ENCODE measurements around the gene SUCO. TPM values are rescaled to one million over a fixed set of nuclear protein-coding genes. Genes with fewer than 3 reads are reported as not detected.
A peak's percentile ranks its signal among the peaks of the same experiment; 100 is the strongest.

SUCO gene
- total RNA-seq, 1 donor from 2014 or later, result 63.7 TPM

- H3K27ac ChIP-seq (ENCODE audit: low read depth, low read length), result peak overlapping the region; percentile 98
- H3K9ac ChIP-seq (ENCODE audit: low read length), result peak overlapping the region; percentile 73
Measured at GRCh38 chr1:172638249-172638648, 105.3 kb downstream of the SUCO start.

GRCh38 chr1:172638885-172639831 lies 106.2 kb downstream of the SUCO start:
- DNase-seq (ENCODE audit: low read depth) (peak; percentile 100), FAIRE-seq (peak; percentile 91)
- H3K79me2 ChIP-seq (ENCODE audit: insufficient read depth, low read length), result no peaks in the 10 kb centered on the region
- H3K9me3 ChIP-seq (ENCODE audit: insufficient read depth, low read depth, low read length), result peaks cover 11% of the 10 kb centered on the region
- H3K4me3 ChIP-seq (ENCODE audit: insufficient read depth, low read depth, low read length), result peak overlapping the region; percentile 22
- Mint-ChIP-seq H3K4me3 (ENCODE audit: unreplicated experiment) (peak overlapping the region; percentile 12), H3K36me3 (ENCODE audit: low read depth, unreplicated experiment) (peaks cover 8% of the 10 kb centered on the region), H3K27me3 (ENCODE audit: low read depth, unreplicated experiment) (no peaks in the 10 kb centered on the region), H3K27ac (ENCODE audit: unreplicated experiment) (peak overlapping the region; percentile 97), H3K9me3 (ENCODE audit: unreplicated experiment) (peaks cover 23% of the 10 kb centered on the region), H3K4me1 (ENCODE audit: low read depth, unreplicated experiment) (peaks cover 60% of the 10 kb centered on the region)
- peak overlapping the region; percentile 80 for H3K4me2 ChIP-seq (ENCODE audit: low read length)
- H3K27ac ChIP-seq (ENCODE audit: low read depth, low read length), result peak overlapping the region; percentile 98
- H3K4me1 ChIP-seq (ENCODE audit: insufficient read depth, low read length), result peaks cover 30% of the 10 kb centered on the region
- no peaks in the 10 kb centered on the region for H4K20me1 ChIP-seq (ENCODE audit: insufficient read depth, low read length)
- no peaks in the 10 kb centered on the region for H3K27me3 ChIP-seq (ENCODE audit: insufficient read depth, low read length)
- no peaks in the 10 kb centered on the region for H3K36me3 ChIP-seq (ENCODE audit: insufficient read depth, low read length)
- no peak for TF ChIP-seq EZH2 (IDR thresholded peaks at IDR 0.05; ENCODE audit: insufficient read depth, low read length)
- TF ChIP-seq, protein P1, sequence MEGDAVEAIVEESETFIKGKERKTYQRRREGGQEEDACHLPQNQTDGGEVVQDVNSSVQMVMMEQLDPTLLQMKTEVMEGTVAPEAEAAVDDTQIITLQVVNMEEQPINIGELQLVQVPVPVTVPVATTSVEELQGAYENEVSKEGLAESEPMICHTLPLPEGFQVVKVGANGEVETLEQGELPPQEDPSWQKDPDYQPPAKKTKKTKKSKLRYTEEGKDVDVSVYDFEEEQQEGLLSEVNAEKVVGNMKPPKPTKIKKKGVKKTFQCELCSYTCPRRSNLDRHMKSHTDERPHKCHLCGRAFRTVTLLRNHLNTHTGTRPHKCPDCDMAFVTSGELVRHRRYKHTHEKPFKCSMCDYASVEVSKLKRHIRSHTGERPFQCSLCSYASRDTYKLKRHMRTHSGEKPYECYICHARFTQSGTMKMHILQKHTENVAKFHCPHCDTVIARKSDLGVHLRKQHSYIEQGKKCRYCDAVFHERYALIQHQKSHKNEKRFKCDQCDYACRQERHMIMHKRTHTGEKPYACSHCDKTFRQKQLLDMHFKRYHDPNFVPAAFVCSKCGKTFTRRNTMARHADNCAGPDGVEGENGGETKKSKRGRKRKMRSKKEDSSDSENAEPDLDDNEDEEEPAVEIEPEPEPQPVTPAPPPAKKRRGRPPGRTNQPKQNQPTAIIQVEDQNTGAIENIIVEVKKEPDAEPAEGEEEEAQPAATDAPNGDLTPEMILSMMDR (IDR thresholded peaks at IDR 0.05; ENCODE audit: insufficient read depth, low read depth, low read length), result no peak
- peak overlapping the region; percentile 40 for H2AFZ ChIP-seq (ENCODE audit: low read depth, low read length)
- peak overlapping the region; percentile 83 for H3K9ac ChIP-seq (ENCODE audit: low read length)

More at GRCh38 chr1:172638249-172638648, 105.3 kb downstream of the SUCO start:
- Mint-ChIP-seq H3K27ac (ENCODE audit: unreplicated experiment) (peak overlapping the region; percentile 97), H3K27me3 (ENCODE audit: low read depth, unreplicated experiment) (no peaks in the 10 kb centered on the region), H3K4me3 (ENCODE audit: unreplicated experiment) (peak overlapping the region; percentile 12), H3K9me3 (ENCODE audit: unreplicated experiment) (peaks cover 25% of the 10 kb centered on the region), H3K4me1 (ENCODE audit: low read depth, unreplicated experiment) (peaks cover 51% of the 10 kb centered on the region), H3K36me3 (ENCODE audit: low read depth, unreplicated experiment) (peaks cover 10% of the 10 kb centered on the region)
- H3K79me2 ChIP-seq (ENCODE audit: insufficient read depth, low read length), result no peaks in the 10 kb centered on the region
- peak overlapping the region; percentile 24 for H3K4me3 ChIP-seq (ENCODE audit: insufficient read depth, low read depth, low read length)
- H3K36me3 ChIP-seq (ENCODE audit: insufficient read depth, low read length), result no peaks in the 10 kb centered on the region
- H4K20me1 ChIP-seq (ENCODE audit: insufficient read depth, low read length), result no peaks in the 10 kb centered on the region
- DNase-seq (ENCODE audit: low read depth) (no peak), FAIRE-seq (no peak)
- H3K4me1 ChIP-seq (ENCODE audit: insufficient read depth, low read length), result peaks cover 30% of the 10 kb centered on the region
- H3K27me3 ChIP-seq (ENCODE audit: insufficient read depth, low read length), result no peaks in the 10 kb centered on the region
- H2AFZ ChIP-seq (ENCODE audit: low read depth, low read length), result no peak overlapping the region
- peaks cover 11% of the 10 kb centered on the region for H3K9me3 ChIP-seq (ENCODE audit: insufficient read depth, low read depth, low read length)
- TF ChIP-seq EZH2 (IDR thresholded peaks at IDR 0.05; ENCODE audit: insufficient read depth, low read length), result no peak
- TF ChIP-seq, protein P1 (IDR thresholded peaks at IDR 0.05; ENCODE audit: insufficient read depth, low read depth, low read length), result no peak
- peak overlapping the region; percentile 80 for H3K4me2 ChIP-seq (ENCODE audit: low read length)

Measured in astrocyte (in vitro differentiated cells and primary cell).